Memory B cell (primary cell): ENCODE measurements around the gene SYNJ2.
A peak's percentile ranks its signal among the peaks of the same experiment; 100 is the strongest.
"Not testable (repeated sequence)": the region's sequence is repeated elsewhere in the genome, so short reads cannot be mapped to it uniquely, and the experiment has no call there.

ENCODE experiments used
- ATAC-seq: fragments of 150-1000 bp; cut with Tn5 transposase; 2 replicates; pipeline ENCODE4 v1.10.0; 2021; ENCODE audit warnings: low read depth, mild to moderate bottlenecking, moderate library complexity
- DNase-seq, 2 donors: peaks; one replicate each; pipeline ENCODE4 v3.0.0; 2022; ENCODE audit warnings: low spot score in 2 of 2
- H3K27ac Mint-ChIP-seq: one replicate; pipeline ENCODE4 v1.8.0; 2022; ENCODE audit warnings: mild to moderate bottlenecking, moderate library complexity, mixed read lengths
- H3K27me3 Mint-ChIP-seq: one replicate; pipeline ENCODE4 v1.8.0; 2022; ENCODE audit warnings: mixed read lengths
- H3K36me3 Mint-ChIP-seq: one replicate; pipeline ENCODE4 v1.8.0; 2022; ENCODE audit warnings: mild to moderate bottlenecking, mixed read lengths
- H3K4me1 Mint-ChIP-seq: one replicate; pipeline ENCODE4 v1.8.0; 2022; ENCODE audit warnings: mixed read lengths
- H3K4me3 Mint-ChIP-seq: one replicate; pipeline ENCODE4 v1.8.0; 2022; ENCODE audit warnings: mild to moderate bottlenecking, moderate library complexity, mixed read lengths
- H3K9me3 Mint-ChIP-seq: one replicate; pipeline ENCODE4 v1.8.0; 2022; ENCODE audit warnings: mixed read lengths

The SYNJ2 gene

DNA sequence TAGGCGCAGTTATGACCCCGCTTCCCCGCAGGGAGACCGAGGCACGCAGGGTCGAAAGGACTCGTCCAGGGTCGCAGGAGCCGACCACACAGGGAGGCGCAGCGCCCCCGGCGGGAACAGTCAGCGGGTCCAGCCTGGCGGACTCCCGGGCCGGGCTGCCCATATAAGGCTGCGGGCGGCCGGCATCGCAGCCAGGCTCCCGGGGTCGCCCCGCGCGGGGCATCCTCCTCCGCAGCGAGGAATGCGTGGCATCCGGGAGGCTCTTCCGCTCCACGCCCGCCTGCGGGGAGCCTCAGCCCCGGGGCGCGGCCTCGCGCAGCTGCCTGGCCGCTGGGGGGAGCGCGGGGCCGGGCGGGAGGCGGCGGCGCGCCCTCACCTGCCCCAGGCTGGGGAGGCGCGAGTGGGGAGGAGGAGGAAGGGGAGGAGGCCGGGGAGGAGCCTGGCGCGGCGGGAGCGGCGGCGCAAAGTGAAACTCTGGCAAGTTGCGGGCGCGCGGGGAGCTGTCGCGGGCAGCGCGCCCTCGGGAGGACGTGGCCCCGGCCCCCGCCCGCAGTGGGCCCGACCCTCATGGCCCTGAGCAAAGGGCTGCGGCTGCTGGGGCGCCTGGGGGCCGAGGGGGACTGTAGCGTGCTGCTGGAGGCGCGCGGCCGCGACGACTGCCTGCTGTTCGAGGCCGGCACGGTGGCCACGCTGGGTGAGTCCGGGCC, at the start of gene SYNJ2:
SYNJ2 (plus strand) TSS at position 469 of the 707 bp plus-strand sequence; CDS start at position 568, 99 bp downstream.
- Mint-ChIP-seq H3K9me3 (no peaks in the 10 kb centered on the region), H3K27me3 (no peaks in the 10 kb centered on the region), H3K27ac (peak within 1 kb of the TSS; percentile 53), H3K36me3 (no peaks in the 10 kb centered on the region), H3K4me3 (peak within 1 kb of the TSS; percentile 86), H3K4me1 (peaks cover 14% of the 10 kb centered on the region)
- DNase-seq (peak; percentile 74 to 79), ATAC-seq (peak; percentile 83)

- no peaks in the 10 kb centered on the region for H3K4me1 Mint-ChIP-seq
- no peaks in the 10 kb centered on the region for H3K27me3 Mint-ChIP-seq
- no peak overlapping the region for H3K27ac Mint-ChIP-seq
- H3K36me3 Mint-ChIP-seq = peaks cover 27% of the 10 kb centered on the region
- no peak overlapping the region for H3K4me3 Mint-ChIP-seq
- DNase-seq (no peak), ATAC-seq (no peak)
- H3K9me3 Mint-ChIP-seq = no peaks in the 10 kb centered on the region
Observed at GRCh38 chr6:157935786-157936185, 45.9 kb upstream of the SYNJ2 start.

DNA sequence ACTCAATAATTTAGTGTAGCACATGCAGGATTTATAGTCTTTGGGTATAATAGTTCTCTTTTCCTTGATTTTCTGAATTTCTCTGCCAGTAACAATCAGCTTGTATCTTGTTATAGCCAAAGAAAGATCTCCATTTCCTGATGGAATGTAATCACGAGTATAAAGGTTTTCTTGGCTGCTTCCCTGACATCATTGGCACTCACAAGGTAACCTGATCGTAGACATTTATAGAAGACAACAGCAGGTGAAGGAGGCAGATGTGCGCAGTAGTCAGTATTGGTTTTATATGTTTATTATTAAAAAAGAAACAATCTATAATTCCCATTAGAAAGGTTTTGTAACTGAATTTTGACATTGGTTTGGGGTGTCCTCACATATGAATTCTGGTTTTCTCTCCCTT, 44.3 kb upstream of the SYNJ2 start:
- ATAC-seq (no peak), DNase-seq (no peak)
- H3K4me3 Mint-ChIP-seq = no peak overlapping the region
- H3K27ac Mint-ChIP-seq = no peak overlapping the region
- no peaks in the 10 kb centered on the region for H3K9me3 Mint-ChIP-seq
- H3K36me3 Mint-ChIP-seq = peaks cover 29% of the 10 kb centered on the region
- no peaks in the 10 kb centered on the region for H3K4me1 Mint-ChIP-seq
- H3K27me3 Mint-ChIP-seq = no peaks in the 10 kb centered on the region

GRCh38 chr6:157937916-157938315, 43.7 kb upstream of the SYNJ2 start:
- Mint-ChIP-seq H3K36me3 (peaks cover 29% of the 10 kb centered on the region), H3K4me1 (no peaks in the 10 kb centered on the region), H3K9me3 (no peaks in the 10 kb centered on the region), H3K27ac (no peak overlapping the region), H3K4me3 (no peak overlapping the region), H3K27me3 (no peaks in the 10 kb centered on the region)
- DNase-seq = no peak
- ATAC-seq = no peak

DNA sequence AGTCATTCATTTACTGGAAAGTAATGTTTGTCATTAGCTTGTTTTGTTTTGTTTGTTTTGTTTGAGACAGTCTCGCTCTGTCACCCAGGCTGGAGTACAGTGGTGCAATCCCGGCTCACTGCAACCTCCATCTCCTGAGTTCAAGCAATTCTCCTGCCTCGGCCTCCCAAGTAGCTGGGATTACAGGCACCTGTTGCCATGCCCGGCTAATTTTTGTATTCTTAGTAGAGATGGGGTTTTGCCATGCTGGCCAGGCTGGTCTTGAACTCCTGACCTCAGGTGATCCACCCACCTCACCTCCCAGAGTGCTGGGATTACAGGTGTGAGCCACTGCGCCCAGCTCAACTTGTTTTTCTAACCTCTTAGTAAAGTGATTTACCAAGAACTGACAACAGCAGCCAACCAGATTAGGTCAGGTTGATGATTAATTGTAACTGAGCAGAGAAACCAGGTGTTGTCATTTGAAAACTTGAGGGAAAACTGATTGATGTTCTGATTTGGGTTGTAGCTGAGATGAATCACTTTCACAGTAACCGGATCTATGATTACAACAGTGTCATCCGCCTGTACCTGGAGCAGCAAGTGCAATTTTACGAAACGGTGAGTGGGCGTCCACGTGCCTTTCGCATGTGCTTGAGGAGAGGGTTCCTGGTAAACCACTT, 41.2 kb upstream of the SYNJ2 start:
- H3K36me3 Mint-ChIP-seq = peaks cover 34% of the 10 kb centered on the region
- not testable (repeated sequence) for ATAC-seq, H3K4me3 Mint-ChIP-seq, DNase-seq, H3K4me1 Mint-ChIP-seq, H3K9me3 Mint-ChIP-seq, H3K27me3 Mint-ChIP-seq, H3K27ac Mint-ChIP-seq

GRCh38 chr6:157941101-157941863, 40.4 kb upstream of the SYNJ2 start:
- no peak for ATAC-seq
- no peak overlapping the region for H3K4me3 Mint-ChIP-seq
- no peaks in the 10 kb centered on the region for H3K27me3 Mint-ChIP-seq
- no peak overlapping the region for H3K27ac Mint-ChIP-seq
- H3K9me3 Mint-ChIP-seq = no peaks in the 10 kb centered on the region
- DNase-seq = no peak
- H3K4me1 Mint-ChIP-seq = no peaks in the 10 kb centered on the region
- peaks cover 32% of the 10 kb centered on the region for H3K36me3 Mint-ChIP-seq

- no peaks in the 10 kb centered on the region for H3K27me3 Mint-ChIP-seq
- ATAC-seq (no peak), DNase-seq (no peak)
- H3K9me3 Mint-ChIP-seq = no peaks in the 10 kb centered on the region
- H3K4me3 Mint-ChIP-seq = no peak overlapping the region
- no peak overlapping the region for H3K27ac Mint-ChIP-seq
- H3K36me3 Mint-ChIP-seq = peaks cover 31% of the 10 kb centered on the region
- H3K4me1 Mint-ChIP-seq = peaks cover 2% of the 10 kb centered on the region
Observed at GRCh38 chr6:157942351-157942750, 39.3 kb upstream of the SYNJ2 start.

- Mint-ChIP-seq H3K4me1 (peaks cover 2% of the 10 kb centered on the region), H3K27ac (no peak overlapping the region), H3K4me3 (no peak overlapping the region), H3K9me3 (no peaks in the 10 kb centered on the region), H3K27me3 (no peaks in the 10 kb centered on the region), H3K36me3 (peaks cover 30% of the 10 kb centered on the region)
- no peak for ATAC-seq
- no peak for DNase-seq
Observed at GRCh38 chr6:157943249-157943963, 38.3 kb upstream of the SYNJ2 start.

DNA sequence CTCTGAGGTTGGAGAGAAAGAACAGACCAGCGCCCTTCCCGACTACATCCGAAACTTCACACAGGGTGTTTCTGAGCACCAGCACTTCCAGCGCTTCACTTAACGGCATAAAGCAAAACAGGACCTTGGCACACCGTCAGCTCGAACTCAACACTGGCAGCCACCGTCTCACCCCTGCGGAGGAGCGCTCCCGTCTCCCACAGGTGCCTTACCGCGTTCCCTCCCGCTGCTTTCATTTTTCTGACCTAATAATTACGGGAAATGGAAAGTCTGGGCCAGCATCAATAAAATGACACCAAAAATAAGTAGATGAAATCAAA, 37.7 kb upstream of the SYNJ2 start:
- Mint-ChIP-seq H3K27ac (no peak overlapping the region), H3K4me1 (peaks cover 2% of the 10 kb centered on the region)

GRCh38 chr6:157944983-157945931, 36.4 kb upstream of the SYNJ2 start:
- Mint-ChIP-seq H3K27ac (no peak overlapping the region), H3K27me3 (no peaks in the 10 kb centered on the region), H3K4me3 (no peak overlapping the region), H3K4me1 (peaks cover 2% of the 10 kb centered on the region), H3K36me3 (peaks cover 21% of the 10 kb centered on the region), H3K9me3 (peaks cover 2% of the 10 kb centered on the region)
- ATAC-seq (no peak), DNase-seq (no peak)

More for the DNA sequence above, 37.7 kb upstream of the SYNJ2 start:
- Mint-ChIP-seq H3K27me3 (no peaks in the 10 kb centered on the region), H3K36me3 (peaks cover 27% of the 10 kb centered on the region), H3K4me3 (no peak overlapping the region), H3K9me3 (peaks cover 2% of the 10 kb centered on the region)
- no peak for ATAC-seq
- no peak for DNase-seq

GRCh38 chr6:157946053-157946617, 35.5 kb upstream of the SYNJ2 start:
- H3K27ac Mint-ChIP-seq = peak overlapping the region; percentile 7
- H3K4me3 Mint-ChIP-seq = no peak overlapping the region
- H3K36me3 Mint-ChIP-seq = peaks cover 21% of the 10 kb centered on the region
- peaks cover 6% of the 10 kb centered on the region for H3K9me3 Mint-ChIP-seq
- peaks cover 2% of the 10 kb centered on the region for H3K4me1 Mint-ChIP-seq
- ATAC-seq = no peak
- DNase-seq = no peak
- peaks cover 4% of the 10 kb centered on the region for H3K27me3 Mint-ChIP-seq

- H3K4me1 Mint-ChIP-seq = peaks cover 2% of the 10 kb centered on the region
- no peak for DNase-seq
- peaks cover 17% of the 10 kb centered on the region for H3K36me3 Mint-ChIP-seq
- peak; percentile 72 for ATAC-seq
- H3K27me3 Mint-ChIP-seq = peaks cover 5% of the 10 kb centered on the region
- H3K27ac Mint-ChIP-seq = peak overlapping the region; percentile 7
- H3K4me3 Mint-ChIP-seq = no peak overlapping the region
- H3K9me3 Mint-ChIP-seq = peaks cover 6% of the 10 kb centered on the region
Observed at GRCh38 chr6:157946865-157947532, 34.7 kb upstream of the SYNJ2 start.
